ENCODE measurements around the gene DSTYK.
"Not testable (repeated sequence)": the region's sequence is repeated elsewhere in the genome, so short reads cannot be mapped to it uniquely, and the experiment has no call there.

DSTYK gene

DNA sequence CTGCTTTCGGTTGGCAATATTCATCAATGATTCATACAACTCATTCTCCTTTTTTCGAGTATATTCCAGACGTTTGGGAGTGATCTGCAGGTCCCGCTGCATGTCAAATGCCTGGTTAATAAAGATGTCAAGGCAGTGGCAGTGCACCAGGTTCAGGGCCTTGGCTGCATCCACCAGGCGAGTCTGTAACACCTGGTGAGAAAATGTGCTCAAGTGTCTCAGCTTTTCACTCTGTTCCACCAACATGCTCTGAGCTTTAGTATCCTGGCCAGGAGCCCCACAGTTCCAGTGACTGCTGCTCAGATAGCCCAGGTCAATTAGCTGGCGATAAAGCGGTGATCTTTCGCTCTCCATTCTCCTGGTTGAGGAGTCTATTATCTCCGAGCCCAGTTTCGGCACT, 42.3 kb downstream of the DSTYK start:
- DNase-seq = no peak

DNA sequence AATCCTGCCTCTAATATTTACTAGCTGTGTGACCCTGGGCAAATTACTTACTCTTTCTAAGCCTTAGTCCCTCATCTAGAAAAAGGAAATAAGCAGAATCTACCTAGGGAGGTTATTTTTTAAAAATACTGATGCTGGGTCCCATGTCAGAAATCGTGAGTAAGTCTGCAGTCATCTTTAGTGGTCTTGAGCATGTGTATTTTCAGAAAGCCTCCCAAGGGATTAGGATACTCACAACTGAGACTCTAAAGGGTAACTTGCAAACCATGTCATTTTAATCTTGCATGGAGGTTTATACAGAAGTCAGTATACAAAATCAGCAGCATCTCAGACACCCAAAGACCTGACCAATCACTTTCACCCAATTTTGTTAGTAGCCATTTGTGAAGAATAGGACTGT, 43.2 kb downstream of the DSTYK start:
- no peak for DNase-seq

DNA sequence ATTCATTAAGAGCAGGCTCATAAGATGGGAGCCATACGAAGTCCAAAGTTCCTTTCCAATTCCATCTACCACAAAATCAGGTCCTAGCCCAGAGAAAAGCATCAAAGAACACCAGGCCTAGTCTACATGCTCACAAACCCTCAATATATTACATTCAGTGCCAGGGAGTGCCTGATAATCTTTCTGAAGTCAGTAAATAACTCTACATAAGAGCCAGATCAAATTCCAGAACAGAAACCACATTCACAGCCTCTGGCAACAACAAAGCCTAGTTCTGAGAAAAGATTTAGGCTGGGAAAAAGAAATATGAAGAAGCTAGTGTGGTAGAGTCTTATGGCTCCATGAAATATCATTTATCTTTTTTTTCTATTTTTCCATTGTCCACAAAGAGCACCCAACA, 49.2 kb downstream of the DSTYK start:
- no peak for DNase-seq

DNA sequence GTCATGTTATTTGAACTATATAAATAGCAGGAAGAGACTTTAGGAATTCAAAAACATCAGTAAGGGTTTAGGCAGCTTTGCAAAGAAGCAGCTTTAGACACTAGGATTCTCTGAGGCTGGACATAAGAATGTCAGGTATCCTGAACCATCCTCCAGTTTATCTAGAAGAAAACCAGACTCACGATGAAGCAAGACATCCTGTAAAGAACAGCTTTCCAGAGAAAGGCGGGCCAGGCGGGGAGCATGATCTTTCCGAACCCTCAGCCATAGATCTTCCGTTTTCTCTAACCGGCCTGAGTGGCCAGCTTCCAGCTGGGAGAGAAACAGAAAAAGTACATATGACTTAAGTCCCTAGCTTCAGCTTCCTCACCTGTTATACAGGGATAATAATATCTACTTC, 50.4 kb downstream of the DSTYK start:
- no peak for DNase-seq

DNA sequence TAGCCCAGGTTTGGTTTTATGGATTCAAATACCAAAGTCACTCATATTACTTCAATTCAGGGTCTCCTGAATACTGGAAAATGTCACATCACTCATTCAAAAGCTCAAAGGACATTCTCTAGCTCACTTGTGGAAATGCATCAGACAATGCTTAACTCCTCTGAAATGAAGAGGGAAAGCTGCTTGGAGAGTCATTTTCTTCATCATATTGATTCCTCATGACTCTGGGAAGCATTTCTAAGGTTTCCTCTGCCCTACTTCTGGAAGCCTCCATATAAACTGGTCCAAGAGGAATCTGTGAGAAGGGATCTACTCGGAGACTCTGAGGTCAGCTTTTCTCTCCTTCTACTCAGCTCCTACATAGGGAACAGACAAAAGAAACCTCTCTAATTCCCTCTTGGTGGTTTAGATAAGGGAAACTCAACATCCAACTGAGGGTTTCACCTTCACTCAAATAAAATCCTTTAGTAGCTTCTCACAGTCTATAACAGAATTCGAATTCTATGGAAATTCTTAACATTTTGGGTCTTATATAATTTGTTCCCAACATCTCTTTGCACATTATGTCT, 53.4 kb downstream of the DSTYK start:
- DNase-seq = no peak

DNA sequence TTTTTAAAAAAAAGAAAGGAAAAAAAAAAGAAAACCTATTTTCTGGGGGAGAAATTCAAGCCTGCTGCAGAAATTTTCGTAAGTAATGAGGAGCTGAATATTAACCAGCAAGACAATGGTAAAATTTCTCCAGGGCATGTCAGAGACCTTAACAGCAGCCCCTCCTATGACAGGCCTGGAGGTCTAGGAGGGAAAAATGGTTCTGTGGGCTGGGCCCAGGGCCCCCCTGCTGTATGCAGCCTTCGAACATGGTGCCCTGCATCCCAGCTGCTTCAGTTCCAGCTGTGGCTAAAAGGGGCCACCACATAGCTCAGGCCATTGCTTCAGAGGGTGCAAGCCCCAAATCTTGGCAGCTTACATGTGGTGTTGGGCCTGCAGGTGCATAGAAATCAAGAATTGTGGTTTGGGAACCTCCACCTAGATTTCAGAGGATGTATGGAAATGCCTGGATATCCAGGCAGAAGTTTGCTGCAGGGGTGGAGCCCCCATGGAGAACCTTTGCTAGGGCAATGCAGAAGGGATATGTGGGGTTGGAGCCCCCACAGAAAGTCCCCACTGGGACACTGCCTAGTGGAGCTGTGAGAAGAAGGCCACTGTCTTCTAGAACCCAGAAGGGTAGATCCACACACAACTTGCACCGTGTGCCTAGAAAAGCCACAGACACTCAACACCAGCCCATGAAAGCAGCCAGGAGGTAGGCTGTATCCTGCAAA, 55.7 kb downstream of the DSTYK start:
- DNase-seq = not testable (repeated sequence)

DNA sequence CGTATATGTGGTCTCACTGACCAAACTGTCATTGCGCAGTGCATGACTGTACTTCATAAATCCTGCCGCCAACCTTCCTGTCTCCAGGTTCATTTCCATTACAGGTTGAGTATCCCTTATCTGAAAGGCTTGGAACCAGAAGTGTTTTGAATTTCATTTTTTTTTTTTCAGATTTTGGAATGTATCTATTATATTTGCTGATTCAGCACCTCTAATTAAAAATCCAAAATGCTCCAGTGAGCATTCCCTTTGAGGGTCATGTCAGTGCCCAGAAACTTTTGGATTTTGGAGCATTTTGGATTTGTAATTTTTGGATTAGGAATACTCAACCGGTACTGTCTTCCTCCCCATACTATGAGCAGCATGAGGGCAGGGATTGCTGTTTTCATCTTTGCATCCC, 59.0 kb downstream of the DSTYK start:
- DNase-seq = no peak

DNA sequence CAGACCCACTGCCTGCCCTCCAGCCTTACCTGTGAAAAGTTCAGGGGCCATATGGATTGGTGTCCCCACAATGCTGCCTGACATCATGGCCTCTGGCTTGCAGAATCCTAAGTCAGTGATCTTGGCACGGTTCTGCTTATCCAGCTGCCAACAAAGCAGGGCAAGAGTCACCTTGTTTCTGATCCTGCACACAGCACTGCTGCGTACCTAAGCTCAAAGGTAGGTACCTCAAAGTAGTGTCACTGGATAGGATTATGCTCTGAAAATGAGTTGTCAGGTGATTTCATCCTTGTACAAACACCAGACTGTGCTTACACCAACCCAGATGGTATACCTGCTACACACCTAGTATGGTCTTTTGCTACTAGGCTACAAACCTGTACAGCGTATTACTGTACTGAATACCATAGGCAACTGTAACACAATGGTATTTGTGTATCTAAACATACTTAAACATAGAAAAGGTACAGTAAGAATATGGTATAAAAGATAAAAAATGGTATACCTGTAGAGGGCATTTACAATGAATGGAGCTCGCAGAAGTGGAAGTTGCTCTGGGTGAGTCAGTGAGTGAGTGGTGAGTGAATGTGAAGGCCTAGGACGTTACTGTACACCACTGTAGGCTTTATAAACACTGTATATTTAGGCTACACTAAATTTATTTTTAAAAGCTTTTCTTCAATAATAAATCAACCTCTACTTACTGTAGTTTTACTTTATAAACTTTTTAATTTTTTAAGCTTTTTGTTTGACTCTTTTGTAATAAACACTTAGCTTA, 60.7 kb downstream of the DSTYK start:
- no peak for DNase-seq

DNA sequence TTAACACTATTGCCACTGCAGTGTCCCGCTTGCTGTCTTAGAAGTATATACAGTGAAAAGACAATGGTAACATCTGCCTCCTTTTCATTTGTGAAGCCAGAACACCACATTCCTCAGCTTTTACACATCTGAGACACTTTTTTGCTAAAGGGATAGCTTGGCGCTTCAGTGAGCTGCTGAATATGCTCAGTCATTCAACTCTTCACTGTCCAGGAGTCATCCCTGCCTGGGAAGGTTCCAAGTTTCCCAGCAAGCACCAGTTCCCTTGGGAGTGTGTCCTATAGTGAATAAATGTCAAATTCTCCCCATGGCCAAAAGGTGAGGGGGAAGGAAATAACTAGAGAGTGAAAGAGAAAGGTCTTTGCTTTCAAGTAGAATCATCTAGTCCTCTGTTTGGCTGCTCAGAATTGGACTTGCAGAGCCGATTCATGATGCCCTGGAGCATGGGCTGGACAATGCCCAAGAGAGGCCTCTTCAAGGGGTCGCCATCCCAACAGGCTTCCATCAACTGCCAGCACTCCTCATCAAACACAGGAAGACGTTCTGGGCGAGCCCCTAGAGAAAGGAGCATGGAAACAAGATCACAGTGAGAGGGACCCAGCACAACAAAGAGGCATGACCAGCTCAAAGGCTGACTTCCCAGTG, 64.2 kb downstream of the DSTYK start:
- DNase-seq = peak; percentile 89

DNA sequence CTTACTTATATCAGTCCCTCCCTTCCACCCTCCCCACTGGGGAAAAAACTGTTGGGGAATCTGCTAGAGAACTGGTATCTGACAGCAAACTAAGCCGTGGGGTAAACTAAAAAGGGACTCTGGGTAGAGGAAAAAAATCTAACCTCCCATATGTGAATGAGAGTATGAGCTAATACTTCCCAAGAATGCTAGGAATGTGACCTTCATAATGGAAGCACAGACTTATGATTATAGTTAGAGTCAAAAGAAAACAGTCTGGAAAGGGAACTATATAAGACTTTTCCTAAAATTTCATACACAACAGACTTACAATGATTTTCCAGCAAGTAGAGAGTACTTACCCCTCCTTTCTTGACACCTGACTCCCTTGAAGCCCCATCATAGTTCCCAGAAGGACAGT, 66.8 kb downstream of the DSTYK start:
- peak; percentile 74 for DNase-seq

DNA sequence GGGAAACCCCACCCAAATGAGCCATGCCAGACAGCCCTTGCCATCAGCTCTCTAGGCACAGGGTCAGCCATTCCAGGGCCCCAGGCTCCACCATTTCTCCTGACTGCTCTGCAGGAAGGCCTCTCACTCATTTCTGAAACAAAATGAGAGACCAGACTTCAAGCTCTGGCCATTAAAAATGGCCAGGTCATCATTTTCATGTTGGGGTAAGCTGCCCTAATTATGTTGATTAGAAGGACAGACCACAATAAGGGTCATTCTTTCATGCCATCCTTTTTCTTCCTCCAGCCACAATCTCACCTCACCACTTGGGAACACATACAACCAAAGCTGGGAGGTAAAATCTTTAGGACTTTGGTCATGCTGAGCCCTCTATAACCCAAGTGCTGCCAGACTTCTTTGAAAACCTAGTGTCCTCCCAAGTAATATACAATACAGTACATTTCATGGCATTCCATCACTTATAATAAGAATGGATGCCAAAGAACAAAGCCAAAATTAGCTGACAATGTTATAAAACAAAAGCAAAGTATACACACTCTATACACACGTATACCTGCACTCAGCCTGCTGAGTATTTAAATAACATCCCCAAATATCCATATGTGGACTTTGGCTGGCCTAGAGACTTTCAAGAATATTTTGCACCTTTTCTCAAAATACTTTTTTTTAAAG, 67.3 kb downstream of the DSTYK start:
- DNase-seq = no peak

DNA sequence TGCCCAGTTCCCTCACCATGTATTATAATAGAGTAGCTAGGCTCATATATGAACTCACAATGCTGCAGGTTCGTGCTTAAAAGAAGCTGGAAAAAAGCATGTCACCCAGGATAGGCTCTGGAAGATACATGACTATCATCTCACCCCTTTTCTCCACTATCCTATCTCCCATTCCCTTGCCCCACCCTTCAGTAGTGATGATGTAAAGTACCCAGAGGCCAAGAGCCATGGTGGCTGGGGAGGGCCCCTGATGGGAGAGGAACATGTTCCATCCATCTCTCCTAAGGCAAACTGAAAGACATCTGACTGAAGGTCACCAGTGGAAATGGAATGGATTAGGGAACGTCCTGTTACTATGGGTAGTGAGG, 69.4 kb downstream of the DSTYK start:
- no peak for DNase-seq

DNA sequence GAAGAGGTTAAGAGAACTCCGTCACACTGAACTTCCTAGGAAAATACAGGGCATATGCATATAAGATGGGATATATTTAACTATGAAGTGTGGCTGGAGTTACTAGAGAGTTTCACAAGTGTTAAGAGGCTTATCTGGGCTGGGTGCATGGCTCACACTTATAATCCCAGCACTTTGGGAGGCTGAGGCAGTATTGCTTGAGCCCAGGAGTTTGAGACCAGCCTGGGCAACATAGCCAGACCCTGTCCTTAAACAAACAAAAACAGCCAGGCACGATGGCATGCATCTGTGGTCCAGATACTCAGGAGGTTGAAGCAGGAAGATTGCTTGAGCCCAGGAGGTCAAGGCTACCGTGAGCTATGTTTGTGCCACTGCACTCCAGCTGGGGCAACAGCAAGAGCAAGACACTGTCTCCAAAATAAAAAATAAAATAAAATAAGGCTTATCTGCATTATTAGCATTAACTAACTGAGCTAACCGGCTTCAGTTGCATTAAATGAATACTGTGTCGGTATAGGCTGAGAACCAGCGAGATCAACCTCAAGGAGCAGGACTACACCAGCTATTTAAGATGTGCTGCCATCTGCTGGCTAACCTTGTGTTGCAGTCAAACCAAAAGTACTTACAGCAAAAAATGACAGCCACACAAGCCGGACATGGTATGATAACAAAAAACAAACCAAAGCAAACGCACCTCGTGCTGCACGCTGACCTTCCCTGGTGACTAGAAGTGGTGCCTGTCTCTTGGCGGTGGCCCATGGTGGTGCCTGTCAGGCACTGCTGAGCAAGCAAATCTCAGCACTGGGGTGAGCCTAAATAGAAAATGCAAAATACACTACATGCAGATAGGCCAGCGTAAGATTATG, 70.0 kb downstream of the DSTYK start:
- DNase-seq = peak; percentile 67

DNA sequence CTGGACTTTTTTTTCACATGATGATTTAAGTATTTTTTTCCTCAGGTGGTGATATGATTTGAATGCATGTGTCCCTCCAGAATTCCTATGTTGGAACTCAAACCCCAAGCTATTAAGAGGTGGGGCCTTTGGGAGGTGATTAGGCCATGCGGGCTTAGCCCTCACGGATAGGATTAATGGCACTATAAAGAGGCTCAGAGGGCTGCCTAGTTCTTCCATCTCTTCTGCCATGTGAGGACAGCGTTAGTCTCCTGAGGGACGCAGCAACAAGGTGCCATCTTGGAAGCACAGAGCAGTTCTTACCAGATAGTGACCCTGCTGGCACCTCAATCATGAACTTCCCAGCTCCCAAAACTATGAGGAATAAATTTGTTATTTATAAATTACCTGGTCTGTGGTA, 71.4 kb downstream of the DSTYK start:
- DNase-seq = no peak

DNA sequence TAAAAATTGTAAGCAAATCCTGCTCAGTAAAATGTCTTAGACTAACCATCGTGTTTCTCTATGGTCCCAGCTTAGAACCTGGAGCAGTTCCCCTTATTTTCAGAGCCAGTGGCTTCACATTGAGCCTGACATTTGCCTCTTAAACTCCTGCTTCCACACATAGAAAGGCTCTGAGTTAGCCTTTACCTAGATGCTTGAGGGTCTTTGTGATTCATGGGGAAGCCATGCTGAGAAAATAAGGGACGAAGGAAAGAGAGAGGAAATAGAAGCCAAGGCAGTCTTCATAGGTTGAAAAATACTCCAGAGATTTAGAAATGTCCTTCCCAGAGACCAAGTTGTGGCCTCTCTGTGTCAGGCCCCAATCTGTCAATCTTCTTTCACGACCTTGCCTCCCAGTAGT, 73.6 kb downstream of the DSTYK start:
- DNase-seq = no peak

DNA sequence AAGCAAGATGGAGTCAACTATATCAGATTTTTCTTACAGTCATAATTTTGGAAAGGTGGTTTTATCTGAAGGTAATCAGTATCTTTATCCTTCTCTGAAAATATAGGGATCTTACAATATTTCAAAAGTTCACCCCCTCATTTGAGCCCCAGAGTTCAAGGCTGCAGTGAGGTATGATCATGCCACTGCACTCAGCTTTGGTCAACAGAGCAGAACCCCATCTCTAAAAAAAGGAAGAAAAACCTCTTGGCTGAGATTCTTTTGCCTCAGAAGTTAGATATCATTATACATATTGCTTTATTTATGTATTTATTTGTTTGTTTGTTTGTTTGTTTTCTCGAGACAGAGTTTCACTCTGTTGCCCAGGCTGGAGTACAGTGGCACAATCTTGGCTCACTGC, 78.2 kb downstream of the DSTYK start:
- DNase-seq = no peak

DNA sequence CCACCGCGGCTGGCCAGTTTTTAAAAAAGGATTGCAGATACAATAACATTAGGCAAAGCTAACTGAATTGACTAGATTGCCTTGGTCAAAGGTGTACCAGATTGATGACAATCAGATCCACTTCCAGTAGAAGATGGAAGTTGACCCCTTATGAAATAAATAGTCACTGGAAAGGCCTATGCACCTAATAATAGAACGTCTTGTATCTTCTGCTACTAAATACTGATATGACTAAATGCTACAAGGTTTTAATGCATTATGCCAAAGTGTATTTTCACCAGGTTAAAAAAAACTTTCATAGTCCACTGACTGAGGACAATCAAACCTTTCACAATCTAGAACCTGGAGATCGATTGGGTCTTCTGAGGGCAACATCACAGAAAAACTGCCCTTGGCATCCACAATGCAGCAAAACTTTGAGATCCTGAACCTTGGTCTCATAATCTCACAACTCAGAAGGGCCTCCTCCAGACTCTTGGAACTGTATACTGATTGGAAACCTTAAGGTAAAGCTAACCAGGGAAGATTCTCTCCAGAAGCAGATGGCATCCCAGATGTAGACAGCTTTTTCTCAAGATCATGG, 82.0 kb downstream of the DSTYK start:
- no peak for DNase-seq

DNA sequence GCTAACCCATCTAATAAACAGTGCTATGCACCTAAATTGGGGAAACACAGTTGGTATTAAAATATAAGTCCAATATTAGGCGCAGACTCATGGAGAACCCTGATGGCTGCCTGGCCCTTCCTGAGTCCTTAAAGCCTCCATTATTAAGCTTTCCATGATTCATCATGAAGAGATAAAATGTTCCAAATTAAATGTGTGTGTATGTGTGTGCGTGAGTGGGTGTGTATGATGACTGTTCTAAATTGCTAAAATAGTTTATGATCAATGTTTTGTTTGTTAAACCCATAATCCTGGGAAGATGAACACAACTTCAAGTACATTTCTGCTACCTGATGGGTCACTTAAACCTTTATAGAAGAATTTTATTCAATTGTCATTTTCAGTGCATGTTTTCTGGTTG, 83.5 kb downstream of the DSTYK start:
- no peak for DNase-seq

DNA sequence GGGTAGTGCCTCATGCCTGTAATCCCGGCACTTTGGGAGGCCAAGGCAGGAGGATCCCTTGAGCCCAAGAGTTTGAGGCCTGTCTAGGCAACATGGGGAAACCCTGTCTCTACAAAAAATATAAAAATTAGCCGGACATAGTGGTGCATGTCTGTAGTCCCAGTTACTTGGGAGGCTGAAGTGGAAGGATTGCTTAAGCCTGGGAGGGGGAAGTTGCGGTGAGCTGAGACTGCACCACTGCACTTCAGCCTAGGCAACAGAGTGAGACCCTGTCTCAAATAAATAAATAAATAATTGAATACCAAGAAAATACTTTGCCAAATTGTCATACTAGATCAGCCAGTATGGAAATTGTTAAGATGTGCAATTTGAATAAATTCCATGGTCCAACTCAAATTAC, 83.9 kb downstream of the DSTYK start:
- no peak for DNase-seq

DNA sequence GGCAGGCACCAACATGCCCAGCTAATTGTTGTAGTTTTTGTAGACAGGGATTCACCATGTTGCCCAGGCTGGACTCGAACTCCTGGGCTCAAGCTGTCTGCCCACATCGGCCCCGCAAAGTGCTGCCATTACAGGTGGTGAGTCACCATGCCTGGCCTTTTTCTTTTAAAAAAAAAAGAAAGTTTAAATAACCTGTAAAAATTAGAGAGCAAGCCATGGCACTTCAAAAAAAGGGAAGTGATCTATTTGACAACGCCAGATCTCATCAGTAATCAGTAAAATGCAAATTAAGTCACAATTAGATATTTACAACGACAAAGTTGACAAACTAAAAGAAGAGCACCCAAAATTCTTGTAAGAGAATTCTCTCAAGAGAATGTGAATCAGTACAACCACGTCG, 86.8 kb downstream of the DSTYK start:
- DNase-seq = no peak

DNA sequence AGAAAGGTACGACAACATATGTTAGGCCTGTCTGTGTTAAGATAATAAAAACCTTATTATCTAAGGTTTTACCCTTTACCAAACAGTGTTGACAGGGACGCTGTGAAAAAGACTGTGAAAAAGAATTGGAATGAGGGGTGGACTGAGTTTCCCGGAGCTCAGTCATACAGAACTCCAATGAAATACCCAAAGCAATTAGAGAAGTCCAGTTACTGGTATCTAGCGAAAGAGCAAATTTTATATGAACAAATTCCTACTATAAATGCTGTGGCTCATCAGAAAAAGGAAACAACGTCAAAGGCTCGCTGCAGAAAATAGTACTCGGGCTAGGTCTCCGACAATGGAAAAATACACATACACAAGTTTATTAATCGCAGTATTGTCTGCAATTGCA, 89.0 kb downstream of the DSTYK start:
- DNase-seq = no peak

All from kidney glomerular epithelial cell (primary cell).